HepG2 (cell line): ENCODE measurements around the gene PARP15. TPM values are rescaled to one million over a fixed set of nuclear protein-coding genes. Genes with fewer than 3 reads are reported as not detected.
A peak's percentile ranks its signal among the peaks of the same experiment; 100 is the strongest.

Experiments used
- ATM ChIP-seq: fragments of 450-650 bp; IDR thresholded peaks from 2 replicates; pipeline ENCODE4 v1.7.1; 2017; ENCODE audit warnings: mild to moderate bottlenecking, borderline replicate concordance
- BORCS8-MEF2B ChIP-seq: sonication (generic); formaldehyde crosslinking; IDR thresholded peaks from 2 replicates; pipeline ENCODE4 v1.8.0; 2022; ENCODE audit warnings: mild to moderate bottlenecking, missing genetic modification reagents
- ELF1 ChIP-seq: sonication (generic); formaldehyde crosslinking; IDR thresholded peaks from 2 replicates; pipeline ENCODE4 v1.4.0; 2020; ENCODE audit warnings: missing genetic modification reagents
- FOXP1 ChIP-seq, 2 experiments: fragments of 450-650 bp in 1 of 2; IDR thresholded peaks; 2 replicates each; pipeline ENCODE4 v1.6.1; 2017 to 2018; ENCODE audit warnings: antibody characterized with exemption in 1 of 2
- GABPA ChIP-seq, 2 experiments: IDR thresholded peaks; 2 replicates each; pipeline ENCODE4 v1.6.1; 2011 to 2016; ENCODE audit warnings: low read depth in 2 of 2, low read length in 1 of 2, missing biosample characterization in 1 of 2, missing genetic modification characterization in 1 of 2
- HNF4G ChIP-seq, 2 experiments: sonication (generic) in 1 of 2; formaldehyde crosslinking in 1 of 2; IDR thresholded peaks; 2 replicates each; pipeline versions ENCODE4 v1.4.0 to v1.6.1; 2011 to 2020; ENCODE audit warnings: borderline replicate concordance in 2 of 2, low read depth in 2 of 2, mild to moderate bottlenecking in 2 of 2, low read length in 1 of 2, missing genetic modification reagents in 1 of 2, moderate library complexity in 1 of 2
- JARID2 ChIP-seq: sonication (generic); formaldehyde crosslinking; IDR thresholded peaks from 2 replicates; pipeline ENCODE4 v1.8.1; 2023; ENCODE audit warnings: missing genetic modification reagents, inconsistent platforms; ENCODE audit not compliant: insufficient replicate concordance
- KDM6A ChIP-seq: IDR thresholded peaks from 2 replicates; pipeline ENCODE4 v1.6.1; 2016; ENCODE audit warnings: low read depth
- NFRKB ChIP-seq: fragments of 450-650 bp; IDR thresholded peaks from 2 replicates; pipeline ENCODE4 v1.6.1; 2017
- RBM22 ChIP-seq: fragments of 200-400 bp; formaldehyde crosslinking; optimal IDR thresholded peaks from 2 replicates; pipeline ENCODE3; 2017; ENCODE audit warnings: mild to moderate bottlenecking, low read length, moderate library complexity
- RNF2 ChIP-seq: fragments of 450-650 bp; conservative IDR thresholded peaks from 2 replicates; pipeline ENCODE4 v1.6.1; 2016; ENCODE audit warnings: low read depth
- ZNF10 ChIP-seq: sonication (generic); formaldehyde crosslinking; IDR thresholded peaks from 2 replicates; pipeline ENCODE4 v1.4.0; 2020; ENCODE audit warnings: mild to moderate bottlenecking, low read depth, missing genetic modification reagents, borderline replicate concordance
- ZNF589 ChIP-seq: sonication (generic); formaldehyde crosslinking; conservative IDR thresholded peaks from 2 replicates; pipeline ENCODE4 v1.8.0; 2022; ENCODE audit warnings: mild to moderate bottlenecking, moderate library complexity, missing genetic modification reagents
- ZNF709 ChIP-seq: sonication (generic); formaldehyde crosslinking; IDR thresholded peaks from 2 replicates; pipeline ENCODE4 v1.5.0; 2020; ENCODE audit warnings: mild to moderate bottlenecking, missing genetic modification reagents
- ZNF75D ChIP-seq: sonication (generic); formaldehyde crosslinking; IDR thresholded peaks from 2 replicates; pipeline ENCODE4 v1.8.1; 2023; ENCODE audit warnings: missing genetic modification reagents, mild to moderate bottlenecking, borderline replicate concordance
- ZSCAN21 ChIP-seq: sonication (generic); formaldehyde crosslinking; IDR thresholded peaks from 2 replicates; pipeline ENCODE4 v1.8.0; 2022; ENCODE audit warnings: mild to moderate bottlenecking, missing genetic modification reagents, moderate library complexity, borderline replicate concordance
- polyA plus RNA-seq, 8 experiments: library from polyadenylated mRNA; depleted of rRNA in 3 of 8; stranded (reverse) in 7 of 8; unstranded in 1 of 8; fragments of >200 nt; fragmentation: Illumina TruSeq in 4 of 8; extraction: Trizol in 4 of 8; gene quantifications; 2 replicates each; pipeline versions ENCODE4 v1.2.1 to v1.2.3, GENCODE V29; 2011 to 2016; ENCODE audit warnings: low read depth in 4 of 8, missing spikeins in 1 of 8, mixed read lengths in 1 of 8; ENCODE audit not compliant: insufficient read depth in 1 of 8
- total RNA-seq, 5 experiments: library from RNA; depleted of rRNA; stranded (reverse); fragments of >200 nt; fragmentation: Illumina TruSeq; extraction: Trizol; gene quantifications; 2 replicates each; pipeline ENCODE4 v1.2.3, GENCODE V29; 2016; ENCODE audit warnings: low read depth in 1 of 5
- TF ChIP-seq, protein P1 (sequence below): sonication (generic); formaldehyde crosslinking; IDR thresholded peaks from 2 replicates; pipeline ENCODE4 v1.5.1; 2020; ENCODE audit warnings: mild to moderate bottlenecking, missing genetic modification reagents, moderate library complexity
- TF ChIP-seq, protein P2 (sequence below): sonication (generic); formaldehyde crosslinking; IDR thresholded peaks from 2 replicates; pipeline ENCODE4 v1.5.0; 2020; ENCODE audit warnings: missing genetic modification reagents
- TF ChIP-seq, protein P3 (sequence below): sonication (generic); formaldehyde crosslinking; IDR thresholded peaks from 2 replicates; pipeline ENCODE4 v1.4.0; 2020; ENCODE audit warnings: missing genetic modification reagents
- TF ChIP-seq, protein P4 (sequence below): IDR thresholded peaks from 2 replicates; pipeline ENCODE4 v1.6.1; 2016; ENCODE audit warnings: missing compliant biosample characterization, missing genetic modification reagents, borderline replicate concordance
- TF ChIP-seq, protein P5 (sequence below): sonication (generic); formaldehyde crosslinking; IDR thresholded peaks from 2 replicates; pipeline ENCODE4 v1.4.0; 2020; ENCODE audit warnings: missing genetic modification reagents
- TF ChIP-seq, protein P6 (sequence below): sonication (generic); formaldehyde crosslinking; IDR thresholded peaks from 2 replicates; pipeline ENCODE4 v1.4.0; 2020; ENCODE audit warnings: missing genetic modification reagents

Gene PARP15
- total and polyA plus RNA-seq, 2 of the 13 experiments (the other 11 are each of a cell fraction or from before 2014, with no cell fraction given) = 0.02 TPM; not detected in 1

DNA sequence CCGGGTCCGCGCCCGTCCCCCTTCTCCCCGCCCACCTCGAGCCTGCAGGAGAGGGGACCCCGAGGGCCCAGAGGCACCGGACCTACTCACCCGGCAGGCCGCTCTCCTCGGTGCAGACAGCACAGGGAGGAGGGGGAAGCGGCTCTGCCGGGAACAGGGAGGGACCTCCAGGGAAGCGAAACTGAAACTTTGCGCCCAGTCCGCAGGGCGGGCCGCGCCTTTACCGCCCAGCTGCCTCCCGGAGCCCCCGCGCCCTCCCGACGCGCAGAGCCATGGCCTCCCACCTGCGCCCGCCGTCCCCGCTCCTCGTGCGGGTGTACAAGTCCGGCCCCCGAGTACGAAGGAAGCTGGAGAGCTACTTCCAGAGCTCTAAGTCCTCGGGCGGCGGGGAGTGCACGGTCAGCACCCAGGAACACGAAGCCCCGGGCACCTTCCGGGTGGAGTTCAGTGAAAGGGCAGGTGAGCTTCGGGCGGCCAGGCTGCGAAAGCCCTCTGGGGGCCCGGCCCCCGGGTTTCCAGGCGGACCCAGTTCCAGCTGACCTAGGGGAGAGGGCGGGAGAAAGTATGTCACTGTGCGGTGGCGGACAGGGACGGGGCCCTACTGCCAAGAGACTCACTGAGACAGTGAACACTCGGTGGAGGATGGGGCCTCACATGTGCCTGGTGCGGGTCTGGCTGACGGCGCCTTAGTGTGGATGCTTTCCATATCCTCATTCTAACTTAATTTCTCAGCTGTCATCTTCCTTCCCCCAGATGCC lies 13.1 kb upstream of the PARP15 start, which contains the start of the genes DTX3L and PARP9 (continued):
- TF ChIP-seq, protein P1, sequence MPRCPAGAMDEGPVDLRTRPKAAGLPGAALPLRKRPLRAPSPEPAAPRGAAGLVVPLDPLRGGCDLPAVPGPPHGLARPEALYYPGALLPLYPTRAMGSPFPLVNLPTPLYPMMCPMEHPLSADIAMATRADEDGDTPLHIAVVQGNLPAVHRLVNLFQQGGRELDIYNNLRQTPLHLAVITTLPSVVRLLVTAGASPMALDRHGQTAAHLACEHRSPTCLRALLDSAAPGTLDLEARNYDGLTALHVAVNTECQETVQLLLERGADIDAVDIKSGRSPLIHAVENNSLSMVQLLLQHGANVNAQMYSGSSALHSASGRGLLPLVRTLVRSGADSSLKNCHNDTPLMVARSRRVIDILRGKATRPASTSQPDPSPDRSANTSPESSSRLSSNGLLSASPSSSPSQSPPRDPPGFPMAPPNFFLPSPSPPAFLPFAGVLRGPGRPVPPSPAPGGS (CRISPR knock-in tag) = peak; percentile 62
- TF ChIP-seq, protein P2, sequence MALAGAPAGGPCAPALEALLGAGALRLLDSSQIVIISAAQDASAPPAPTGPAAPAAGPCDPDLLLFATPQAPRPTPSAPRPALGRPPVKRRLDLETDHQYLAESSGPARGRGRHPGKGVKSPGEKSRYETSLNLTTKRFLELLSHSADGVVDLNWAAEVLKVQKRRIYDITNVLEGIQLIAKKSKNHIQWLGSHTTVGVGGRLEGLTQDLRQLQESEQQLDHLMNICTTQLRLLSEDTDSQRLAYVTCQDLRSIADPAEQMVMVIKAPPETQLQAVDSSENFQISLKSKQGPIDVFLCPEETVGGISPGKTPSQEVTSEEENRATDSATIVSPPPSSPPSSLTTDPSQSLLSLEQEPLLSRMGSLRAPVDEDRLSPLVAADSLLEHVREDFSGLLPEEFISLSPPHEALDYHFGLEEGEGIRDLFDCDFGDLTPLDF (CRISPR knock-in tag) = peak; percentile 83
- TF ChIP-seq, protein P3, sequence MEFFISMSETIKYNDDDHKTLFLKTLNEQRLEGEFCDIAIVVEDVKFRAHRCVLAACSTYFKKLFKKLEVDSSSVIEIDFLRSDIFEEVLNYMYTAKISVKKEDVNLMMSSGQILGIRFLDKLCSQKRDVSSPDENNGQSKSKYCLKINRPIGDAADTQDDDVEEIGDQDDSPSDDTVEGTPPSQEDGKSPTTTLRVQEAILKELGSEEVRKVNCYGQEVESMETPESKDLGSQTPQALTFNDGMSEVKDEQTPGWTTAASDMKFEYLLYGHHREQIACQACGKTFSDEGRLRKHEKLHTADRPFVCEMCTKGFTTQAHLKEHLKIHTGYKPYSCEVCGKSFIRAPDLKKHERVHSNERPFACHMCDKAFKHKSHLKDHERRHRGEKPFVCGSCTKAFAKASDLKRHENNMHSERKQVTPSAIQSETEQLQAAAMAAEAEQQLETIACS (CRISPR knock-in tag) = no peak
- TF ChIP-seq ZNF10 (CRISPR knock-in tag) = no peak
- TF ChIP-seq, protein P4, sequence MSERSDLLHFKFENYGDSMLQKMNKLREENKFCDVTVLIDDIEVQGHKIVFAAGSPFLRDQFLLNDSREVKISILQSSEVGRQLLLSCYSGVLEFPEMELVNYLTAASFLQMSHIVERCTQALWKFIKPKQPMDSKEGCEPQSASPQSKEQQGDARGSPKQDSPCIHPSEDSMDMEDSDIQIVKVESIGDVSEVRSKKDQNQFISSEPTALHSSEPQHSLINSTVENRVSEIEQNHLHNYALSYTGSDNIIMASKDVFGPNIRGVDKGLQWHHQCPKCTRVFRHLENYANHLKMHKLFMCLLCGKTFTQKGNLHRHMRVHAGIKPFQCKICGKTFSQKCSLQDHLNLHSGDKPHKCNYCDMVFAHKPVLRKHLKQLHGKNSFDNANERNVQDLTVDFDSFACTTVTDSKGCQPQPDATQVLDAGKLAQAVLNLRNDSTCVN = peak; percentile 78; the same call in 1 of the 2 replicates
- TF ChIP-seq, protein P5, sequence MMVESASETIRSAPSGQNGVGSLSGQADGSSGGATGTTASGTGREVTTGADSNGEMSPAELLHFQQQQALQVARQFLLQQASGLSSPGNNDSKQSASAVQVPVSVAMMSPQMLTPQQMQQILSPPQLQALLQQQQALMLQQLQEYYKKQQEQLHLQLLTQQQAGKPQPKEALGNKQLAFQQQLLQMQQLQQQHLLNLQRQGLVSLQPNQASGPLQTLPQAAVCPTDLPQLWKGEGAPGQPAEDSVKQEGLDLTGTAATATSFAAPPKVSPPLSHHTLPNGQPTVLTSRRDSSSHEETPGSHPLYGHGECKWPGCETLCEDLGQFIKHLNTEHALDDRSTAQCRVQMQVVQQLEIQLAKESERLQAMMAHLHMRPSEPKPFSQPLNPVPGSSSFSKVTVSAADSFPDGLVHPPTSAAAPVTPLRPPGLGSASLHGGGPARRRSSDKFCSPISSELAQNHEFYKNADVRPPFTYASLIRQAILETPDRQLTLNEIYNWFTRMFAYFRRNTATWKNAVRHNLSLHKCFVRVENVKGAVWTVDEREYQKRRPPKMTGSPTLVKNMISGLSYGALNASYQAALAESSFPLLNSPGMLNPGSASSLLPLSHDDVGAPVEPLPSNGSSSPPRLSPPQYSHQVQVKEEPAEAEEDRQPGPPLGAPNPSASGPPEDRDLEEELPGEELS (CRISPR knock-in tag) = peak; percentile 50
- no peak for TF ChIP-seq FOXP1 (IDR thresholded peaks at IDR 0.05)
- TF ChIP-seq FOXP1 (CRISPR knock-in tag; IDR thresholded peaks at IDR 0.05) = no peak
- peak; percentile 57; the same call in 1 of the 2 replicates for TF ChIP-seq ELF1 (CRISPR knock-in tag)
- TF ChIP-seq, protein P6, sequence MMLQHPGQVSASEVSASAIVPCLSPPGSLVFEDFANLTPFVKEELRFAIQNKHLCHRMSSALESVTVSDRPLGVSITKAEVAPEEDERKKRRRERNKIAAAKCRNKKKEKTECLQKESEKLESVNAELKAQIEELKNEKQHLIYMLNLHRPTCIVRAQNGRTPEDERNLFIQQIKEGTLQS (CRISPR knock-in tag) = no peak; the same call in 1 of the 2 replicates
- no peak for TF ChIP-seq KDM6A (CRISPR knock-in tag)
- peak; percentile 93 for TF ChIP-seq BORCS8-MEF2B (CRISPR knock-in tag)
- no peak for TF ChIP-seq ZNF75D (CRISPR knock-in tag)
- TF ChIP-seq GABPA (IDR thresholded peaks at IDR 0.05; ENCODE audit: low read depth, low read length) = no peak
- no peak for TF ChIP-seq GABPA (CRISPR knock-in tag; IDR thresholded peaks at IDR 0.05; ENCODE audit: low read depth)
- peak; percentile 97 for TF ChIP-seq ZSCAN21 (CRISPR knock-in tag)
- peak; percentile 77; the same call in 1 of the 2 replicates for TF ChIP-seq RNF2
- no peak for TF ChIP-seq ATM
- no peak for TF ChIP-seq ZNF589
- TF ChIP-seq RBM22 = no peak
- no peak for TF ChIP-seq NFRKB
- TF ChIP-seq JARID2 (CRISPR knock-in tag) = no peak
- TF ChIP-seq ZNF709 (CRISPR knock-in tag) = peak; percentile 91
- TF ChIP-seq HNF4G (IDR thresholded peaks at IDR 0.05; ENCODE audit: borderline replicate concordance, low read depth, low read length) = no peak
- peak; percentile 71 for TF ChIP-seq HNF4G (CRISPR knock-in tag; IDR thresholded peaks at IDR 0.05; ENCODE audit: borderline replicate concordance, low read depth)
